T-helper 2 cell treated with Interferon-gamma antibody and Interleukin-4, amounts not matched to agents 5 μg/mL and 100 μg/mL, for 36 hours (primary cell): Measurements from ENCODE around the gene NR2E1.
A peak's percentile ranks its signal among the peaks of the same experiment; 100 is the strongest.

Experiments
- DNase-seq: peaks from one replicate; pipeline ENCODE4 v3.0.0; 2021; ENCODE audit warnings: low spot score
- H3K27ac Mint-ChIP-seq: one replicate; pipeline ENCODE4 v1.8.0; 2021; ENCODE audit warnings: mild to moderate bottlenecking, mixed read lengths
- H3K27me3 Mint-ChIP-seq: one replicate; pipeline ENCODE4 v1.8.0; 2021; ENCODE audit warnings: low read depth, mixed read lengths
- H3K36me3 Mint-ChIP-seq: one replicate; pipeline ENCODE4 v1.8.0; 2021; ENCODE audit warnings: low read depth, mixed read lengths
- H3K4me1 Mint-ChIP-seq: one replicate; pipeline ENCODE4 v1.8.0; 2021; ENCODE audit warnings: low read depth, mixed read lengths
- H3K4me3 Mint-ChIP-seq: one replicate; pipeline ENCODE4 v1.8.0; 2022; ENCODE audit warnings: mild to moderate bottlenecking, moderate library complexity, mixed read lengths
- H3K9me3 Mint-ChIP-seq: one replicate; pipeline ENCODE4 v1.8.0; 2021; ENCODE audit warnings: mixed read lengths

Gene NR2E1

DNA sequence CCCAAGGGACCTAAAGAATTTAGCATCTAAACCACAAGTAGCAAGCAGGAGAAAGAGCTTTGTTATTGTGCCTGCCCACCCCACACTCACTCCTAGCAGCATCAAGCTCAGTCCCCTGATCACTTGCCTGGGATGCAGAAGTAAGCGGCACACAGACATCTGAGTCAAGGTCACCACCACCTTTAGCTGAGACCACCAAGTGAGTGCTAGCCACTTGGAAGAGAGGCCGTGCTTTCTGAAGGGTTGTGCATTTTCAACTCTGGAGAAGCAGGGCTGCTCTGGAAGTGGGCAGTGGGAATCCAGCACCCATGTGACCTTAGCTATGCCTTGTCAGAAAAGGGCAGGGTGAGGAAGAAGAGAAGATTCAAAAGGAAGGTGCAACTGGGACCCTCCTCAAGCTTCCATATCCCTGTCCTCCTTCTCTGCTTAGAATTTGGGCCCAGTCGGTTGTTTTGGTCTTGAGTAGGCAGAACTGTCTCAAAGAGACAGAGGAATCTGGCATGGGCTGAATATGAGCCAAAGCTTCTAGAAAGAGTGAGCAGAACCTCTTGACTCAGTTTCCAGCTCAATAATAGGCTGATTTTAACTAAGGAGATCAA, 6.2 kb downstream of the NR2E1 start:
- no peak overlapping the region for H3K4me3 Mint-ChIP-seq

DNA sequence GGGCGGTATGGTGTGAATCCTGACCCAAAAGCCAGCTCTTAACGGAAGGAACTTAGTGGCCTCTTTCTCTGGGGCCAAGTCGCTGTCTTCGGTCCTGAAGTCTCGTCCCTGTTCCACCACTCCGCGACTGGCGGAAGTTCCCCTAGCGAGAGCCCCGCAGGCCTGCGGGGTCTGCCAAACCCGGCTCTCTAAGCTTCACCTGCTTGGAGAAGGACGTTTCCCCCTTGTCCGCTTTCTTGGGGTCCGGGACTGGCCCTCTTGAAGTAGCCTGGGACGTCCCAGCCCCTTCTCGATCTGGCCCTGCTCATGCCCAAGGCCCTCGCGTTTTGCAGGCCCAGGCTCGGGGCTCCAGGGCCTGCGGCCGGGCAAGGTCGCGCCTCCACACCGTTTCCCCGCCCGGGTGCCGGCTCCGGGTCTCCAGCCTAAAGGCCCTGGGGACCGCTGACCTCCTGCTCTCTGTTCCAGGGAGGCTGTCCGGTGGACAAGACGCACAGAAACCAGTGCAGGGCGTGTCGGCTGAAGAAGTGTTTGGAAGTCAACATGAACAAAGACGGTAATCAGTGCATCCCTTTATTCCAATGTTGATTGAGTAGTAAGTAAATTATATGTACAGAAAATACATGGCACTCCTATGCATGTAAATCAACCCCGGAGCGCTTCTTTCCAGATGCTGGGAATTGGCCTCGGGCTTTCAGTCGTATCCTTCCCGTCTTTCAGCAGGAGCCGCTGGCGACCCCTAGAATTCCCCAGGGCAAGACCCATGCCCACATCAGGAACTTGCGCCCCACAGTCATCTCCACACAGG, 8.8 kb downstream of the NR2E1 start:
- DNase-seq, result no peak
- no peak overlapping the region for H3K4me3 Mint-ChIP-seq

More for the DNA sequence above, 6.2 kb downstream of the NR2E1 start:
- no peak overlapping the region for H3K27ac Mint-ChIP-seq
- peaks cover 89% of the 10 kb centered on the region for H3K27me3 Mint-ChIP-seq
- peaks cover 14% of the 10 kb centered on the region for H3K4me1 Mint-ChIP-seq
- no peaks in the 10 kb centered on the region for H3K36me3 Mint-ChIP-seq
- no peak for DNase-seq
- H3K9me3 Mint-ChIP-seq, result no peaks in the 10 kb centered on the region

GRCh38 chr6:108175176-108175591, 9.4 kb downstream of the NR2E1 start:
- Mint-ChIP-seq H3K9me3 (no peaks in the 10 kb centered on the region), H3K4me1 (peaks cover 3% of the 10 kb centered on the region), H3K27ac (no peak overlapping the region), H3K27me3 (peaks cover 92% of the 10 kb centered on the region), H3K4me3 (peak overlapping the region; percentile 9), H3K36me3 (no peaks in the 10 kb centered on the region)
- no peak for DNase-seq

More for the DNA sequence above, 8.8 kb downstream of the NR2E1 start:
- H3K27me3 Mint-ChIP-seq, result peaks cover 92% of the 10 kb centered on the region
- no peaks in the 10 kb centered on the region for H3K36me3 Mint-ChIP-seq
- peaks cover 3% of the 10 kb centered on the region for H3K4me1 Mint-ChIP-seq
- no peak overlapping the region for H3K27ac Mint-ChIP-seq
- no peaks in the 10 kb centered on the region for H3K9me3 Mint-ChIP-seq

DNA sequence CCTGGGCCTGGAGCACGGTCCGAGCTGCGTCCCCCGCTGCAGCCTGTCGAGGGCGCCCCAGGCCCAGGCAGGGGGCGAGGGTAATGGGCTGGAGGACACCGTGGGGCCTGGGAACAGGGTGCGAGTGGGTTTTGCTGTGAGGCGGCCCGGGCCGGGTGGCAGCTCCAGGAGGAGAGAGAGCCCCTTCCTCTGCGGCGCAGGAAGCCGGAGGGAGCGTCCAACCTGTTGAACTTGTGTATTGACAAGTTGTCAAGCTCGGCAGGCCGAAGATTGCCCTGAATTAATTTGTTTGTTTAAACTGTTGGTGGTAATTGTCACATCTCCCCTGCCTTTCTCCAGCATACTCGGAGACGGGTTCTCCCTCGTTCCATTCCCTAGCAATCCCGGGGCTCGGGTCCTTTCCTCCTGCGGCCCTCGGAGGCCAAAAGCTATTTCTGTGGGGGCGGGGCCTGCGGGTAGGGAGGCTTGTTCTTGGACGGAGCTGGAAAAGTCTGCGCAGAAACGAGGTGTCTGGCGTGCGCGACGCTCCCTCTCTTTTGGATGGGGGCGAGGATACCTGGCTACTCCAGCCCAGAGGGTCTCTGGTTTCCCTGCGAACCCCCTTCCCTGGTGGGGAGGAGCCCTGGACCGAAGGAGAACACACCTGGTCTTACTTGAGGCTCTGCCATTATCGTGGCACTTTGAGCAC, 9.9 kb downstream of the NR2E1 start:
- Mint-ChIP-seq H3K4me1 (peaks cover 3% of the 10 kb centered on the region), H3K27ac (no peak overlapping the region), H3K36me3 (no peaks in the 10 kb centered on the region)

GRCh38 chr6:108176281-108177089, 10.7 kb downstream of the NR2E1 start:
- no peaks in the 10 kb centered on the region for H3K9me3 Mint-ChIP-seq
- no peak for DNase-seq
- peaks cover 3% of the 10 kb centered on the region for H3K4me1 Mint-ChIP-seq

More for the DNA sequence above, 9.9 kb downstream of the NR2E1 start:
- no peak for DNase-seq
- Mint-ChIP-seq H3K4me3 (peak overlapping the region; percentile 26), H3K9me3 (no peaks in the 10 kb centered on the region), H3K27me3 (peaks cover 92% of the 10 kb centered on the region)

DNA sequence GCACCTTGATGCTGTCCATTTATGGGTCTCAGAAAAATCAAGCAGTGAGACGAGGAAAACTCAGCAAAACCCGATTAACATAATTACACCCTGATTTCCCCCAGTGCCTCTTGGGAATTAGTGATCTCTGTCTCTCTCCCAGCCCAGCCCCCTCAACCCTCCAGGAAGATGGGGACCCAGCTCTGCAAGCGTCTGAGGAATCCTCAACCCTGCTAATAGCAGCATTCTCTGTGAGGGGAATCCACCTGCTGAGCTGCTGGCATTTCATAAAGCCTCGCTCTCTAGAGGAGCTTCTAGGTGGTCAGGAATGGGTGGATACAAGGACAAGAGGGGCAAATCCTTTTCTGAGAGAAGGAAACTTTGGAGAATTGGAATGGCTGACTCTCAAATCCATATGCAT, 13.9 kb downstream of the NR2E1 start:
- DNase-seq, result no peak

More at GRCh38 chr6:108176281-108177089, 10.7 kb downstream of the NR2E1 start:
- no peaks in the 10 kb centered on the region for H3K36me3 Mint-ChIP-seq
- H3K4me3 Mint-ChIP-seq, result peak overlapping the region; percentile 62
- no peak overlapping the region for H3K27ac Mint-ChIP-seq
- H3K27me3 Mint-ChIP-seq, result peaks cover 91% of the 10 kb centered on the region

DNA sequence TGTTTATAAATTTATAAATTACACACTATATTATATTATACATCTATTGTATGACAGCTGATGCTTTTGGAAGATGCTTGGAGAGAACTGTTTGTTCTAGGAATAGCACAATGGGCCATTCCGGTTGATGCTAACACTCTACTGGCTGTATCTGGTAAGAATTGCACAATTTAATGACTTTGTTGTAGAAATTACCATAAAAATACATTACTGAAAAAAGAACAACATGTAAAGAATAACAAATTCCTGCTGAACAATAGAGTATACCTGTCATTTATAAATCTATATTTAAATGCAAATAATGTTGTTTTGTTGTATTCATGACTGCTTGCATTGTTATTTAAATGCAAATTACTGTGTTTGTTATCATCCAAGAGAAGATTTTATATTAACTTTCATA, 14.4 kb downstream of the NR2E1 start:
- DNase-seq, result no peak
- Mint-ChIP-seq H3K4me1 (peaks cover 3% of the 10 kb centered on the region), H3K9me3 (no peaks in the 10 kb centered on the region), H3K27ac (no peak overlapping the region), H3K36me3 (no peaks in the 10 kb centered on the region), H3K4me3 (no peak overlapping the region), H3K27me3 (peaks cover 74% of the 10 kb centered on the region)

More for the DNA sequence above, 13.9 kb downstream of the NR2E1 start:
- peaks cover 3% of the 10 kb centered on the region for H3K4me1 Mint-ChIP-seq
- peaks cover 75% of the 10 kb centered on the region for H3K27me3 Mint-ChIP-seq
- no peak overlapping the region for H3K27ac Mint-ChIP-seq
- H3K36me3 Mint-ChIP-seq, result no peaks in the 10 kb centered on the region
- no peak overlapping the region for H3K4me3 Mint-ChIP-seq
- H3K9me3 Mint-ChIP-seq, result no peaks in the 10 kb centered on the region

GRCh38 chr6:108180776-108181175, 15.0 kb downstream of the NR2E1 start:
- no peak overlapping the region for H3K27ac Mint-ChIP-seq
- H3K27me3 Mint-ChIP-seq, result peaks cover 72% of the 10 kb centered on the region
- peaks cover 3% of the 10 kb centered on the region for H3K4me1 Mint-ChIP-seq

DNA sequence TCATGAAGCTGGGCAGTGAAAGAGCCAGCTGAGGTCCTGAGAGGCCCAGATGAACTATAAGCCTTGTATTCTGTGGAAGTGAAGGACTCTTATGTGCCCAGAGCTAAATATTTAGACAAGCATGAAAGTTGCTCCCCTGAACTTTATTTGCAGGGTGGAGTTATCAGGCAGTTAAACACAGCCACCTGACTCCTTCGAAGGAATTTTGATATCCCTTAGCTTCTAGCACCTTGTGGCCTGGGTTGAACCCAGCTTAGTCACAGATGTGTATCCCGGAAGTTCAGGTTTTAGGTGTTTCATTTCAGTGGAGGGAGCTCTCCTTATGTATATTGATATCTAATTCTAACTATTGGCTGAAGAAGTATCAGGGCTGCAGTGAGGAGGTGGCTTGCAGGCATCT, 20.4 kb downstream of the NR2E1 start:
- no peak overlapping the region for H3K27ac Mint-ChIP-seq
- H3K27me3 Mint-ChIP-seq, result peaks cover 37% of the 10 kb centered on the region
- H3K4me3 Mint-ChIP-seq, result no peak overlapping the region
- no peaks in the 10 kb centered on the region for H3K4me1 Mint-ChIP-seq
- H3K36me3 Mint-ChIP-seq, result no peaks in the 10 kb centered on the region
- no peak for DNase-seq
- no peaks in the 10 kb centered on the region for H3K9me3 Mint-ChIP-seq

More at GRCh38 chr6:108180776-108181175, 15.0 kb downstream of the NR2E1 start:
- DNase-seq, result no peak
- no peak overlapping the region for H3K4me3 Mint-ChIP-seq
- H3K9me3 Mint-ChIP-seq, result no peaks in the 10 kb centered on the region
- H3K36me3 Mint-ChIP-seq, result no peaks in the 10 kb centered on the region

DNA sequence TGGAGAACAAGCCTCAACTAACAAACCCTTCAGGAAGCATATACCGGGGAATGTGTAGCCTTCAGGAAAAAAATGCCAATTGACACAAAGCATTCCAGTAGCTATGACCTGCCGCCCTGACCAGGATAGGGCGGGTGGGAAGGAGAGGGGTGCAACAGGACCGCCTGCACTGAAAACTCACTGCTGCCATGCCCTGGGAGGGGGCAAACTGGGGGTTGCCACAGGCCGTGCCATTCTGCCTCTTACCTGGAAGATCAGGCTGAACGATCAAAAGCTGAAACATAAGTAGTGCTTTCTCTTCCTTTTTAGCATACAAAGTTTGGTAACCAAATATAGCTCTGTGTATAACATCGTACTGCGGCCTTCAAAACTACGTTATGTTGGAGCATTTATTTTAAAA, 21.7 kb downstream of the NR2E1 start:
- H3K36me3 Mint-ChIP-seq, result no peaks in the 10 kb centered on the region
- no peak for DNase-seq
- no peak overlapping the region for H3K4me3 Mint-ChIP-seq
- H3K27me3 Mint-ChIP-seq, result peaks cover 33% of the 10 kb centered on the region
- no peaks in the 10 kb centered on the region for H3K9me3 Mint-ChIP-seq
- no peak overlapping the region for H3K27ac Mint-ChIP-seq
- H3K4me1 Mint-ChIP-seq, result no peaks in the 10 kb centered on the region

DNA sequence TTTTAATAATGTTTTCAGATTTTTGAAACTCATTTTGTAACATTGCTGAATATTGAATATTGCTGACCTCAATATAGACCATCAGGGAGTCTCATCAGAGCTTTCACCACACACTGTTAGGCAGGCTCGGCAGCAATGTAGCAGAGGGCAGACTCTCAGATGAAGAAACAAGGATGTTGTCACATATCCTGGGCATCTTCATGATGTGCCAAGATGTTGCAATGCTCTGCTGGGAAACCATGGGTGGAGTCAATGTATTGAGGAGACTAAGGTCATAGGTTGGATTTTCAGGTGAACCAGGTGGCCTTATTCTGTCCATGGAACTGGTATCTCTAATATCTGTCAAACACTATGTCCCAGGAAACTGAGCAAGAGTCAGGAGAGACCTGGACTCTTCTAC, 27.3 kb downstream of the NR2E1 start:
- Mint-ChIP-seq H3K27me3 (peaks cover 17% of the 10 kb centered on the region), H3K36me3 (no peaks in the 10 kb centered on the region), H3K9me3 (no peaks in the 10 kb centered on the region), H3K4me3 (no peak overlapping the region), H3K4me1 (no peaks in the 10 kb centered on the region), H3K27ac (no peak overlapping the region)
- no peak for DNase-seq

DNA sequence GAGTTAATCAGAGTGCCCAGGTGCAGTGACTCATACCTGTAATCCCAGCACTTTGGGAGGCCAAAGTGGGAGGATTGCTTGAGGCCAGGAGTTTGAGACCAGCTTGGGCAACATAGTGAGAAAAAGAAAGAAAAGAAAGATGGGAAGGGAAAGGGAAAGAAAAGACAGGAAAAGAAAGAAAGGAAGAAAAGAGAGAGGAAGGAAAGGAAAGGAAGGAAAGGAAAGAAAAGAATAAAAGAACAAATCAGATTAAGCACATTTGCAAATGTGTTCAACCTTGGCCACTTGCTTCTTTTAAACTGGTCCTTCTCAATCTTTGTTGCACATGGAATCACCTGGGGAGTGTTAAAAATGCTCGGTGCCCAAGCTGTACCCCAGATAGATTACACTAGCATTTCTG, 28.0 kb downstream of the NR2E1 start:
- Mint-ChIP-seq H3K9me3 (no peaks in the 10 kb centered on the region), H3K4me3 (no peak overlapping the region), H3K27me3 (peaks cover 16% of the 10 kb centered on the region), H3K27ac (no peak overlapping the region), H3K36me3 (no peaks in the 10 kb centered on the region), H3K4me1 (no peaks in the 10 kb centered on the region)
- DNase-seq, result no peak

DNA sequence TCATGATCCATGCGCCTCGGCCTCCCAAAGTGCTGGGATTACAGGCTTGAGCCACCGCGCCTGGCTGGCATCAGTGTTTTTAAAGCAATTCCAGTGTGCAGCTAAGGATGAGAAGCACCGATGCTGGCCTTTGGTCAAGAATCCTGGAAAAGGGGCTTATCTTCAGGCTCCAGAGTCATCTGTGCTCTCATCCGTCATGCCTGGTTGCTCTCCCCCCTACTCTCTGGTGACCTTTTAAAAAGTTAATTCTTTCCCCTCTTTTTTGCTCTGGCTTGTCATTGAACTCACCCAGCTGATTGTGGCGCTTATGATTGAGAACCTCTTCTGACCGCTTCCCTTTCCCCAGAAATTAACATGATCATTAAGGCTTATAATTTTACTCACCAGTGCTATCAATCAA, 28.7 kb downstream of the NR2E1 start:
- no peaks in the 10 kb centered on the region for H3K9me3 Mint-ChIP-seq
- H3K4me3 Mint-ChIP-seq, result no peak overlapping the region
- H3K36me3 Mint-ChIP-seq, result no peaks in the 10 kb centered on the region
- H3K27me3 Mint-ChIP-seq, result peaks cover 14% of the 10 kb centered on the region
- DNase-seq, result no peak
- no peak overlapping the region for H3K27ac Mint-ChIP-seq
- no peaks in the 10 kb centered on the region for H3K4me1 Mint-ChIP-seq
